ENCODE measurements around the gene WFIKKN2.
A peak's percentile ranks its signal among the peaks of the same experiment; 100 is the strongest.

Gene WFIKKN2

GRCh38 chr17:50808413-50808812 lies 27.0 kb upstream of the WFIKKN2 start:
- no peak for DNase-seq (ENCODE audit: low read depth)

GRCh38 chr17:50808888-50809287 lies 26.5 kb upstream of the WFIKKN2 start:
- DNase-seq (ENCODE audit: low read depth), result no peak

GRCh38 chr17:50813583-50813982 lies 21.8 kb upstream of the WFIKKN2 start:
- no peak for DNase-seq (ENCODE audit: low read depth)

- no peak for DNase-seq (ENCODE audit: low read depth)
Measured at GRCh38 chr17:50815400-50815799, 20.0 kb upstream of the WFIKKN2 start.

GRCh38 chr17:50816271-50816670 lies 19.1 kb upstream of the WFIKKN2 start:
- DNase-seq (ENCODE audit: low read depth), result no peak

GRCh38 chr17:50816771-50817751 lies 18.3 kb upstream of the WFIKKN2 start:
- peak; percentile 61 for DNase-seq (ENCODE audit: low read depth)

GRCh38 chr17:50817838-50818237 lies 17.5 kb upstream of the WFIKKN2 start:
- peak; percentile 88 for DNase-seq (ENCODE audit: low read depth)

GRCh38 chr17:50818261-50818660 lies 17.1 kb upstream of the WFIKKN2 start:
- DNase-seq (ENCODE audit: low read depth), result peak; percentile 62

- no peak for DNase-seq (ENCODE audit: low read depth)
Measured at GRCh38 chr17:50818921-50819657, 16.3 kb upstream of the WFIKKN2 start.

GRCh38 chr17:50820651-50821050 lies 14.7 kb upstream of the WFIKKN2 start:
- DNase-seq (ENCODE audit: low read depth), result no peak

- no peak for DNase-seq (ENCODE audit: low read depth)
Measured at GRCh38 chr17:50822550-50822949, 12.8 kb upstream of the WFIKKN2 start.

GRCh38 chr17:50824429-50824828 lies 11.0 kb upstream of the WFIKKN2 start:
- DNase-seq (ENCODE audit: low read depth), result no peak

- DNase-seq (ENCODE audit: low read depth), result no peak
Measured at GRCh38 chr17:50825188-50825587, 10.2 kb upstream of the WFIKKN2 start.

GRCh38 chr17:50828508-50829170 lies 6.7 kb upstream of the WFIKKN2 start:
- no peak for DNase-seq (ENCODE audit: low read depth)

GRCh38 chr17:50829332-50829731 lies 6.1 kb upstream of the WFIKKN2 start:
- DNase-seq (ENCODE audit: low read depth), result no peak

GRCh38 chr17:50830352-50830751 lies 5.0 kb upstream of the WFIKKN2 start:
- DNase-seq (ENCODE audit: low read depth), result no peak

- DNase-seq (ENCODE audit: low read depth), result no peak
Measured at GRCh38 chr17:50830994-50831393, 4.4 kb upstream of the WFIKKN2 start.

GRCh38 chr17:50831471-50831928 lies 3.9 kb upstream of the WFIKKN2 start:
- no peak for DNase-seq (ENCODE audit: low read depth)

- DNase-seq (ENCODE audit: low read depth), result no peak
Measured at GRCh38 chr17:50832267-50832863, 3.0 kb upstream of the WFIKKN2 start.

GRCh38 chr17:50832864-50833381 lies 2.5 kb upstream of the WFIKKN2 start:
- DNase-seq (ENCODE audit: low read depth), result no peak

- no peak for DNase-seq (ENCODE audit: low read depth)
Measured at GRCh38 chr17:50833510-50834428, 1.6 kb upstream of the WFIKKN2 start.

Data from ELR (cell line).